Spleen (tissue), 11 donors: ENCODE measurements around the gene SCN1B. TPM values are rescaled to one million over a fixed set of nuclear protein-coding genes. Genes with fewer than 3 reads are reported as not detected.
"Not testable (repeated sequence)": the region's sequence is repeated elsewhere in the genome, so short reads cannot be mapped to it uniquely, and the experiment has no call there.

Experiments used
- DNase-seq: peaks from one replicate; pipeline ENCODE4 v3.0.0-alpha.2; 2020
- H3K27ac ChIP-seq, 8 donors: fragments of 200-600 bp; sonication (generic) in 7 of 8; 1 replicate in 4 of 8; 2 replicates in 4 of 8; pipeline versions ENCODE4 v1.5.0 to v1.8.0; 2016 to 2021; ENCODE audit warnings: inconsistent platforms in 4 of 8, mild to moderate bottlenecking in 4 of 8, moderate library complexity in 1 of 8
- H3K27me3 ChIP-seq, 7 donors: fragments of 200-600 bp; sonication (generic) in 6 of 7; replicated peaks in 1 of 7; 1 replicate in 4 of 7; 2 replicates in 3 of 7; pipeline versions ENCODE4 v1.5.0 to v1.8.0; 2016 to 2021; ENCODE audit warnings: inconsistent platforms in 3 of 7, mild to moderate bottlenecking in 1 of 7
- H3K36me3 ChIP-seq, 6 donors: fragments of 200-600 bp; sonication (generic) in 5 of 6; 1 replicate in 4 of 6; 2 replicates in 2 of 6; pipeline versions ENCODE4 v1.5.0 to v1.8.0; 2016 to 2021; ENCODE audit warnings: inconsistent platforms in 2 of 6
- H3K4me1 ChIP-seq, 6 donors: fragments of 200-600 bp; sonication (generic) in 5 of 6; 1 replicate in 3 of 6; 2 replicates in 3 of 6; pipeline versions ENCODE4 v1.5.0 to v1.8.0; 2016 to 2021; ENCODE audit warnings: inconsistent platforms in 3 of 6
- H3K4me3 ChIP-seq, 8 donors: fragments of 200-600 bp; sonication (generic) in 7 of 8; 1 replicate in 4 of 8; 2 replicates in 4 of 8; pipeline versions ENCODE4 v1.5.0 to v1.8.0; 2016 to 2021; ENCODE audit warnings: inconsistent platforms in 4 of 8, mild to moderate bottlenecking in 4 of 8, moderate library complexity in 2 of 8
- H3K9me3 ChIP-seq, 8 donors: fragments of 200-600 bp; sonication (generic) in 7 of 8; 1 replicate in 4 of 8; 2 replicates in 4 of 8; pipeline versions ENCODE4 v1.5.0 to v1.8.0; 2016 to 2021; ENCODE audit warnings: inconsistent platforms in 4 of 8
- CTCF ChIP-seq, 11 experiments: fragments of 200-600 bp in 7 of 11; fragments of 450-650 bp in 4 of 11; sonication (generic) in 4 of 11; IDR thresholded peaks in 8 of 11; conservative IDR thresholded peaks in 3 of 11; 1 replicate in 7 of 11; 2 replicates in 4 of 11; pipeline versions ENCODE4 v1.4.0 to v1.8.0; 2016 to 2021; ENCODE audit warnings: antibody characterized with exemption in 11 of 11, inconsistent platforms in 4 of 11, mild to moderate bottlenecking in 1 of 11
- POLR2A ChIP-seq, 3 donors: fragments of 450-650 bp; IDR thresholded peaks; one replicate each; pipeline ENCODE4 v1.5.1; 2017; ENCODE audit warnings: antibody characterized with exemption in 3 of 3, mild to moderate bottlenecking in 1 of 3
- POLR2AphosphoS5 ChIP-seq, 3 donors: sonication (generic); formaldehyde crosslinking; IDR thresholded peaks; one replicate each; pipeline ENCODE4 v1.5.1; 2017; ENCODE audit warnings: antibody characterized with exemption in 3 of 3
- WGBS, 5 donors: extraction: QIAGEN DNeasy Blood & Tissue Kit in 3 of 5; methylation state at CpG; one replicate each; pipeline versions ENCODE4 v1.1.5 to v1.1.7; 2013 to 2018; 5-methylcytosine and 5-hydroxymethylcytosine counted together
- intact Hi-C: fragments of 100-400 bp; cut with DNase I; formaldehyde crosslinking; loops from one replicate; pipeline ENCODE4 v1.15.0; 2023; ENCODE audit warnings: low total_unique reads
- polyA plus RNA-seq, 3 donors: library from polyadenylated mRNA; stranded (reverse); fragments of 200-250 nt; gene quantifications; one replicate each; pipeline ENCODE4 v1.2.1, GENCODE V29; 2013
- total RNA-seq, 7 donors: library from RNA; depleted of rRNA in 3 of 7; stranded (reverse); fragments of >200 nt in 3 of 7; fragmentation: NEBNext Ultra II Directional in 4 of 7; extraction: Animal tissue kit (Norgen Biotek cat#: 25700) in 4 of 7; gene quantifications; one replicate each; pipeline versions ENCODE4 v1.1.0 to v1.2.1, GENCODE V29; 2016 to 2021
- donor health status: healthy with polysubstance abuse.
- donor health status: DM: no; HTN: no; CAD: no; lungs with moderate emphysema.
- donor health status: DM: no; HTN: no; CAD: no.
- donor health status: Bipolar disorder and iron deficiency.
- donor health status: healthy.
- donor health status: DM: no; HTN: no; CAD: no.
- donor health status: DM: yes; HTN: yes; CAD: no.

SCN1B gene
- total and polyA plus RNA-seq, 10 donors, result 3.7 to 28.1 (median 13.1) TPM

DNA sequence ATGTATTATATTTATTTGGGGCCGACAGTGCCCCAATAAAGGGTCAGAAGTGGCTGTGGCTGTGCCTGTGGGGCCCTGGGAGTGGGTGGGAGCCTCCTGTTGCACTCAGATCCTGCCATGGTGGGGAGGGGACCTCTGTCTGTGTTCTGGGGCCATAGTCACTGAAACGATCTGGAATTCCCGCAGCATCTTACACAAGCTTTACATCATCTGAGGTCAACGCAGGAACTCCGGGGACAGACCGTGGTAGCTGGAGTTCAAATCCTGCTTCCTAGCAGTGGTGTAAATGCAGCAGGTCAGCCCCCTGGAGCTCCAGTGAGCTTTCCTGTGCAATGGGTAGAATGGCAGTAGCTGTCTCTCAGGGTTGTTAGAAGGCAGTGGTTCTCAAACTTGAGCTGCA is 3.9 kb upstream of the SCN1B start:
- Histone ChIP-seq H3K4me3 (no peak overlapping the region), H3K4me1 (peaks cover 0 to 57% (median 28%) of the 10 kb centered on the region in 6 donors), H3K9me3 (no peaks in the 10 kb centered on the region), H3K27ac (no peak overlapping the region), H3K27me3 (peaks cover 0 to 25% (median 7%) of the 10 kb centered on the region in 7 donors), H3K36me3 (peaks cover 4 to 71% (median 66%) of the 10 kb centered on the region in 6 donors)
- WGBS, 5 donors, result 71 to 89% (median 85%) methylated on average over 6 of the region's 6 CpGs
- no peak for DNase-seq
- TF ChIP-seq POLR2A (IDR thresholded peaks at IDR 0.05), result no peak
- no peak for TF ChIP-seq CTCF (IDR thresholded peaks at IDR 0.05 in 8 of 11, conservative IDR thresholded peaks at IDR 0.05 in 3 of 11)
- no peak for TF ChIP-seq POLR2AphosphoS5 (IDR thresholded peaks at IDR 0.05)
- intact Hi-C loops, result no loop called here

DNA sequence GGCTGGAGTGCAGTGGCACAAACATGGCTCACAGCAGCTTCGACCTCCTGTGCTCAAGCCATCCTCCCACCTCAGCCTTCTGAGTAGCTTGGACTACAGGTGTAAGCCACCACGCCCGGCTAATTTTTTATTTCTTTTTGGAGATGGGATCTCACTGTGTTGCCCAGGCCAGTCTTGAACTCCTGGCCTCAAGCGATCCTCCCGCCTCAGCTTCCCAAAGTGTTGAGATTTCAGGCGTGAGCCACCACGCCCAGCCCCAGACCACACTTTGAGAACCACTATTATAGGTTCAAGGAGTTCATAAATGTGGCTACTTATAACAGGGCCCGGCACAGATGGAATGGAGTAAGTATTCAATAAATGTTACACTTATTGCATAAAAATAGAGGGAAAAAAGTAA is 3.3 kb upstream of the SCN1B start:
- intact Hi-C loops, result no loop called here
- DNase-seq, result no peak
- Histone ChIP-seq H3K27ac (no peak overlapping the region), H3K27me3 (peaks cover 0 to 31% (median 7%) of the 10 kb centered on the region in 7 donors), H3K9me3 (no peaks in the 10 kb centered on the region), H3K4me1 (peaks cover 0 to 57% (median 31%) of the 10 kb centered on the region in 6 donors), H3K36me3 (peaks cover 4 to 65% (median 61%) of the 10 kb centered on the region in 6 donors), H3K4me3 (no peak overlapping the region)
- WGBS, 5 donors, result 88 to 93% (median 92%) methylated on average over 8 of the region's 8 CpGs
- TF ChIP-seq POLR2A (IDR thresholded peaks at IDR 0.05), result no peak
- TF ChIP-seq CTCF (IDR thresholded peaks at IDR 0.05 in 8 of 11, conservative IDR thresholded peaks at IDR 0.05 in 3 of 11), result no peak
- no peak for TF ChIP-seq POLR2AphosphoS5 (IDR thresholded peaks at IDR 0.05)

DNA sequence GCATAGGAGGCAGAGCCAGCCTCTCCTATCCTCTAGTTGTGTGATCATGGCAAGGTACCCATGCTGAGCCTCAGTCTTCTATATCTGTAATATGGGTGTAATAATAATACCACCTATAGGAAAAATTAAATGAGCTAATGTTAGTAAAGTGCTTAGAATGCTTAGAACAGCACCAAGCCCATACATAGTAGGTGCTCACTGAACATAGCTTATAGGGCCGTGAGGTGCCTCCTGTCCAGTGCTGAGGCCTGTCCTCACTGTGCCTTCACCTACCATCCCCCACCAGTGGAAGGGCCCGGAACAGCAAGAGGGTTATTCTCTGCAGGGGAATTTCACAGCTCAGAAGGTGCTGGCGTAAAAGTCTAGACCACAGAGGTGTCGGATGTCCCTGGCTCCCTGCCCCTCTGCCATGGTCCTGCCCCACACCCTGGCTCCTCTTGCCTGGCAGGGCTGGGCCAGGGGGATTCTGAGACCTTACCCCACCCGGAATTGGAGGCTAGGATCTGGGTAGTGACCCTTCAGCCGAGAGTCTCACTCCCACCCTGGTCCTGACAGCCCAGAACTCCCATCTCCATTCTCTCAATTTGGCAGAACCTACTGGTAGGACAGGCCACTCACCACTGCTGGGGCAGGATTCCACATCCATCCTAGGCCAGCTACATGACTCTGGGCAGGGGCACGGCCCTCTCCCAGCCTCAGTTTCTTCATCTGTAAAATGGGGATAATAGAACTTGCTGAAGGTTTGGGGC is 2.2 kb upstream of the SCN1B start:
- intact Hi-C loops, result no loop called here
- DNase-seq, result no peak
- 76 to 89% (median 83%) methylated on average over 5 to 7 of the region's 7 CpGs for WGBS, 5 donors
- Histone ChIP-seq H3K4me3 (no peak overlapping the region), H3K27me3 (peaks cover 0 to 38% (median 7%) of the 10 kb centered on the region in 7 donors), H3K27ac (no peak overlapping the region), H3K36me3 (peaks cover 4 to 55% (median 50%) of the 10 kb centered on the region in 6 donors), H3K4me1 (peaks cover 0 to 57% (median 26%) of the 10 kb centered on the region in 6 donors), H3K9me3 (no peaks in the 10 kb centered on the region)
- peak; percentile 4 to 67 (median 44) for TF ChIP-seq POLR2AphosphoS5 (IDR thresholded peaks at IDR 0.05)
- TF ChIP-seq POLR2A (IDR thresholded peaks at IDR 0.05), result no peak
- TF ChIP-seq CTCF (IDR thresholded peaks at IDR 0.05 in 8 of 11, conservative IDR thresholded peaks at IDR 0.05 in 3 of 11), result no peak

DNA sequence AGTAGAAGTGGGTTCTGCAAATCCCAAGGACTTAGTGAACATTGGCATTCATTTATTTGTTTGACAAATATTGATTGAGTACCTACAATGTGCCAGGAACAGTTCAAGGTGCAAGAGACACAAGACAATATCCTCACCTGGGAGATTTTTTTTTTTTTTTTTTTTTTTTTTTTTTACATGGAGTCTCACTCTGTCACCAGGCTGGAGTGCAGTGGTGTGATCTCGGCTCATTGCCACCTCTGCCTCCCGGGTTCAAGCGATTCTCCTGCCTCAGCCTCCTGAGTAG is 1.7 kb upstream of the SCN1B start:
- H3K4me3 ChIP-seq, H3K27ac ChIP-seq, intact Hi-C loops, DNase-seq, H3K9me3 ChIP-seq: not testable (repeated sequence)
- WGBS, 5 donors, result 91 to 95% (median 94%) methylated on average over 3 of the region's 3 CpGs
- Histone ChIP-seq H3K4me1 (peaks cover 0 to 52% (median 21%) of the 10 kb centered on the region in 6 donors), H3K27me3 (peaks cover 0 to 38% (median 7%) of the 10 kb centered on the region in 7 donors), H3K36me3 (peaks cover 2 to 55% (median 45%) of the 10 kb centered on the region in 6 donors)

DNA sequence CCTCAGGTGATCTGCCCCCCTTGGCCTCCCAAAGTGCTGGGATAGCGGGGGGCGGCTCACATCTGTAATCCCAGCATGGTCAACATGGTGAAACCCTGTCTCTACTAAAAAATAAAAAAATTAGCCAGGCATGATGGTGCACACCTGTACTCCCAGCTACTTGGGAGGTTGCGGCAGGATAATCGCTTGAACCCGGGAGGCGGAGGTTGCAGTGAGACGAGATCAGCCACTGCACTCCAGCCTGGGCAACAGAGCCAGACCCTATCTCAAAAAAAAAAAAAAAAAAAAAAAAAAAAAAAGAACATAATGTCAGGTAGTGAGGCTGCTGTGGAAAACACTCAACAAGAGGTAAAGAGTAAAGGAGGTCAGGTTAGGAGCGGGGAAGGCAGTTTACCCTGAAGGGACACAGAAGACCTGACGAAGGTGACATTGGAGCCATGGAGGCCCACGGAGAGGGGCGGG is 964 bp upstream of the SCN1B start:
- Histone ChIP-seq H3K36me3 (peaks cover 0 to 55% (median 38%) of the 10 kb centered on the region in 6 donors), H3K27me3 (peaks cover 0 to 38% (median 7%) of the 10 kb centered on the region in 7 donors), H3K4me1 (peaks cover 0 to 44% (median 17%) of the 10 kb centered on the region in 6 donors)
- intact Hi-C loops, H3K4me3 ChIP-seq, DNase-seq, H3K9me3 ChIP-seq, H3K27ac ChIP-seq: not testable (repeated sequence)
- 74 to 82% (median 82%) methylated on average over 11 of the region's 11 CpGs for WGBS, 5 donors
